ENCODE measurements around the gene GP1BA. TPM values are rescaled to one million over a fixed set of nuclear protein-coding genes. Genes with fewer than 3 reads are reported as not detected.

GP1BA gene
- total RNA-seq, 1 donor from 2014 or later: not detected

Small RNA genes lying within 50 kb of the gene (microRNA-seq; reads per million reads assigned to microRNA genes)
- gene MIR6864 (not detected), gene MIR6865 (not detected)

Other genes with a start within 250 kb of the GP1BA start
- gene PELP1, start 228.1 kb upstream of the GP1BA start, total RNA-seq: 39.3 TPM
- gene ARRB2, start 221.6 kb upstream of the GP1BA start, total RNA-seq: 23.4 TPM
- 18.0 TPM for gene MED11, start 200.8 kb upstream of the GP1BA start, total RNA-seq
- not detected for gene ZMYND15, start 192.4 kb upstream of the GP1BA start, total RNA-seq
- 2.7 TPM for gene CXCL16, start 192.3 kb upstream of the GP1BA start, total RNA-seq
- gene TM4SF5, start 160.4 kb upstream of the GP1BA start, total RNA-seq: not detected
- gene VMO1, start 145.9 kb upstream of the GP1BA start, total RNA-seq: 0.62 TPM
- not detected for gene GLTPD2, start 143.3 kb upstream of the GP1BA start, total RNA-seq
- gene PSMB6, start 136.1 kb upstream of the GP1BA start, total RNA-seq: 214 TPM
- 13.6 TPM for gene PLD2, start 125.1 kb upstream of the GP1BA start, total RNA-seq
- 47.6 TPM for gene MINK1, start 98.9 kb upstream of the GP1BA start, total RNA-seq
- 0.51 TPM for gene C17orf107, start 32.7 kb upstream of the GP1BA start, total RNA-seq
- gene CHRNE, start 29.2 kb upstream of the GP1BA start, total RNA-seq: 0.30 TPM
- gene SLC25A11, start 7.8 kb downstream of the GP1BA start, total RNA-seq: 208 TPM
- 85.8 TPM for gene RNF167, start 8.0 kb downstream of the GP1BA start, total RNA-seq
- 179 TPM for gene PFN1, start 16.3 kb downstream of the GP1BA start, total RNA-seq
- gene ENO3, start 18.8 kb downstream of the GP1BA start, total RNA-seq: 534 TPM
- gene SPAG7, start 35.5 kb downstream of the GP1BA start, total RNA-seq: 158 TPM
- gene CAMTA2, start 55.4 kb downstream of the GP1BA start, total RNA-seq: 29.4 TPM
- 2.8 TPM for gene INCA1, start 65.2 kb downstream of the GP1BA start, total RNA-seq
- gene KIF1C, start 65.7 kb downstream of the GP1BA start, total RNA-seq: 720 TPM
- gene SLC52A1, start 103.1 kb downstream of the GP1BA start, total RNA-seq: not detected
- 9.3 TPM for gene ZFP3, start 146.2 kb downstream of the GP1BA start, total RNA-seq
- gene ZNF232, start 179.6 kb downstream of the GP1BA start, total RNA-seq: 3.3 TPM
- gene USP6, start 183.8 kb downstream of the GP1BA start, total RNA-seq: not detected